ENCODE results near the gene CAMK1G. TPM values are rescaled to one million over a fixed set of nuclear protein-coding genes. Genes with fewer than 3 reads are reported as not detected.

The CAMK1G gene
- total and polyA plus RNA-seq, 9 of the 15 experiments (the other 6 are each of a cell fraction or from before 2014, with no cell fraction given): not detected

DNA sequence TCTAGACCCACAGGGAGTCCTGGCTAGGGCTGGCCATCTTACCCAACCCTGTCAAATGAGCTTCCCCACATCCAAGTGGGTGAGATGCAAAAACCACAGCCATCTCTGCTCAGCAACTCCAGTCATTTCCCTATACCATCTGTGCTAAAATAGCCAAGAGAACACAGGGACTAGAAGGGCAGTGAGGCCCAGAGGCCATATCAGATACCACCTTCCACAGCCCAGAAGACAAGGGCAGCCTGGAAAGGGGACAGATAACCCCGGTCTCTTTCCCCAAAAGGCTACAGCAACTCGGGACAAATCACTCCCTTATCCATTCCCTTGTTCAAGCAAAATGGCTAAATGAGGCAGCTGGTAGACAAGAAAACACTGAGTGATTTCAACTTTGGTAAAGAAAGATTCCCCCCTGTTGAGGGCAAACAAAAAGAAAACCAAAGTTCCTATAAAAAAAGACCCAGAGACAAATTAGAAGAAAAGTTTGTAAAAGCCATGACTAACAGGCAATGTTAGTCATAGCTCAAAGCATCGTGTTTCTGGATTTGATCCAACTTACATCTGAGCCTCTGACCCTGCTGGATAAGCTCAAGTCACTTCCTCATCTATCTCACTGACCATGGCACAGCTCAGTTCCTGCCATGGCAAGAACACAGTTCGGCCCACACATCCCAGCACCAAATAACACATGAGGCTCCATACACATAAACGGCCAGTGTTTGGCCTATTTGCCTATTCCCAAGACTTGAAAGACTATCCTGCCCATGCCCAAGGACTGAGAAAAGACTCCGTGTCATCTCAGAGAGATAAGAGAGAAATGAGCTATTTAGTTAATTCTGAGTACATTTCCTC lies 65.6 kb downstream of the CAMK1G start (continued):
- TF ChIP-seq, protein P1, sequence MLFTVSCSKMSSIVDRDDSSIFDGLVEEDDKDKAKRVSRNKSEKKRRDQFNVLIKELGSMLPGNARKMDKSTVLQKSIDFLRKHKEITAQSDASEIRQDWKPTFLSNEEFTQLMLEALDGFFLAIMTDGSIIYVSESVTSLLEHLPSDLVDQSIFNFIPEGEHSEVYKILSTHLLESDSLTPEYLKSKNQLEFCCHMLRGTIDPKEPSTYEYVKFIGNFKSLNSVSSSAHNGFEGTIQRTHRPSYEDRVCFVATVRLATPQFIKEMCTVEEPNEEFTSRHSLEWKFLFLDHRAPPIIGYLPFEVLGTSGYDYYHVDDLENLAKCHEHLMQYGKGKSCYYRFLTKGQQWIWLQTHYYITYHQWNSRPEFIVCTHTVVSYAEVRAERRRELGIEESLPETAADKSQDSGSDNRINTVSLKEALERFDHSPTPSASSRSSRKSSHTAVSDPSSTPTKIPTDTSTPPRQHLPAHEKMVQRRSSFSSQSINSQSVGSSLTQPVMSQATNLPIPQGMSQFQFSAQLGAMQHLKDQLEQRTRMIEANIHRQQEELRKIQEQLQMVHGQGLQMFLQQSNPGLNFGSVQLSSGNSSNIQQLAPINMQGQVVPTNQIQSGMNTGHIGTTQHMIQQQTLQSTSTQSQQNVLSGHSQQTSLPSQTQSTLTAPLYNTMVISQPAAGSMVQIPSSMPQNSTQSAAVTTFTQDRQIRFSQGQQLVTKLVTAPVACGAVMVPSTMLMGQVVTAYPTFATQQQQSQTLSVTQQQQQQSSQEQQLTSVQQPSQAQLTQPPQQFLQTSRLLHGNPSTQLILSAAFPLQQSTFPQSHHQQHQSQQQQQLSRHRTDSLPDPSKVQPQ (CRISPR knock-in tag; IDR thresholded peaks at IDR 0.05; ENCODE audit: borderline replicate concordance): no peak
- 0 out of 2 replicates have a peak, but pooled peaks have one; percentile 53 for TF ChIP-seq GTF2E2 (tag; IDR thresholded peaks at IDR 0.05)
- TF ChIP-seq MEIS2 (IDR thresholded peaks at IDR 0.05; ENCODE audit: partially characterized antibody): peak; percentile 23
- TF ChIP-seq SMC3 (conservative IDR thresholded peaks at IDR 0.05; ENCODE audit: insufficient read depth, low read depth, low read length): no peak
- TF ChIP-seq ZNF644 (tag; IDR thresholded peaks at IDR 0.05; ENCODE audit: low read depth): peak; percentile 72; the same call in 1 of the 2 replicates
- no peak for TF ChIP-seq HDAC8 (tag; IDR thresholded peaks at IDR 0.05)
- TF ChIP-seq HDAC2 (IDR thresholded peaks at IDR 0.05): 0 out of 2 replicates have a peak, but pooled peaks have one; percentile 61
- TF ChIP-seq ARID1B (IDR thresholded peaks at IDR 0.05): peak; percentile 88
- TF ChIP-seq GTF2A2 (tag; IDR thresholded peaks at IDR 0.05): no peak
- no peak for TF ChIP-seq NCOR1 (IDR thresholded peaks at IDR 0.05)
- TF ChIP-seq TAL1 (IDR thresholded peaks at IDR 0.05): peak; percentile 43
- peak; percentile 38; the same call in 1 of the 2 replicates for TF ChIP-seq GABPA (tag; conservative IDR thresholded peaks at IDR 0.05; ENCODE audit: low read depth)
- TF ChIP-seq CBFA2T2 (conservative IDR thresholded peaks at IDR 0.05): peak; percentile 40
- TF ChIP-seq RB1 (IDR thresholded peaks at IDR 0.05; ENCODE audit: low read depth): no peak
- TF ChIP-seq ZNF445 (CRISPR knock-in tag; IDR thresholded peaks at IDR 0.05; ENCODE audit: low read depth): no peak
- TF ChIP-seq MAFK (IDR thresholded peaks at IDR 0.05; ENCODE audit: low read length): 0 out of 2 replicates have a peak, but pooled peaks have one; percentile 2
